Activated T-cell treated with anti-CD3 and anti-CD28 coated beads for 24 hours (primary cell): Measurements from ENCODE around the gene EPHA1.

Source experiments
- DNase-seq: peaks from one replicate; pipeline ENCODE4 v3.0.0-alpha.2; 2020; ENCODE audit warnings: low read depth

Gene EPHA1

DNA sequence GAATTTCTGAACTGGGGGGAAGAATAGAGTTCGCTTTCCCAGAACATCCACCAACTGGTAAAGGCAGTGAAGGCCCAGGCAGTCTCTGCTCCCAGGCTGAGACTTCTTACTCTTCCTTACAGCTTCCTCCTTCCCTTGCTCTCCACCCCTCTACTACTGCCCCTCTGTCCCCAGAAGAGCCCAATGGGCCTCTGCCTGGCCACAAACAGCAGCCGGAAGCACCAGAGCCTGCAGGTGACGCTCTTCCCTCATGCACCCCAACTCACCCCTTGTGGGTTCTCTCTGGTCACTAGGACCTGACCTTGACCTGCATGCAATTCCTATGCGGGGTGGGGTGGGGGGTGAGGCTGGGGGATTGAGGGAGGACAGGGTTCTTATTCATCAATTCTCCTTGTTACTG lies 62.6 kb downstream of the EPHA1 start:
- no peak for DNase-seq

DNA sequence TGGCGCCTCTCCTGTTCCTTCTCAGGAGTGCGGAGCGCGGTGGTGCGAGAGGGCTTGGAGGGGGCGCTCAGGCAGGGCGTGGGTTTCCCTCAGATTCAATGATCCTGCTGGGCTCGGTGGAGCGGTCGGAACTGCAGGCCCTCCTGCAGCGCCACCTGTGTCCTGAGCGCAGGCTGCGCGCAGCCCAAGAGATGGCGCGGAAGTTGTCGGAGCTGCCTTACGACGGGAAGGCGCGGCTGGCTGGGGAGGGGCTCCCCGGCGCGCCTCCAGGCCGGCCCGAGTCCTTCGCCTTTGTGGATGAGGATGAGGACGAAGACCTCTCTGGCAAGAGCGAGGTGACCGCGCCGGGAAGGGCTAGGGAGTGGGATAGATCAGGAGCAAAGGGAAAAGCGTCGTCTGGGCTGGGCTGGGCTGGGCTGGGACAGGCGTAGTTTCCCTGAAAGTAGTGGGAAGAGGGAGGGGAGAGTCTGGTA lies 63.2 kb downstream of the EPHA1 start:
- peak; percentile 59 for DNase-seq

DNA sequence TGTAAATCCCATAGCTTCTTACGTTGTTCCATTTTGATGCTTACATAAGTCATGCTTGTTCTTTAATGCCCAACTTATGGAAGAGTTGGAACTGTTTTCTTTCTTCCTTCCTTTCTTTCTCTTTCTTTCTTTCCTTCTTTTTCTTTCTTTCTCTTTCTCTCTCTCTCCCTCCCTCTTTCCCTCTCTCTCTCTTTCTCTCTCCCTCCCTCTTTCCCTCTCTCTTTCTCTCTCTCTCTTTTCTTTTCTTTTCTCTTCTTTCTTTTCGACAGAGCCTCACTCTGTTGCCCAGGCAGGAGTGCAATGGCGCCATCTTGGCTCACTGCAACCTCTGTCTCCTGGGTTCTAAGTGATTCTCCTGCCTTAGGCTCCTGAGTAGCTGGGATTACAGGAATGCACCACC lies 65.1 kb downstream of the EPHA1 start:
- no peak for DNase-seq

DNA sequence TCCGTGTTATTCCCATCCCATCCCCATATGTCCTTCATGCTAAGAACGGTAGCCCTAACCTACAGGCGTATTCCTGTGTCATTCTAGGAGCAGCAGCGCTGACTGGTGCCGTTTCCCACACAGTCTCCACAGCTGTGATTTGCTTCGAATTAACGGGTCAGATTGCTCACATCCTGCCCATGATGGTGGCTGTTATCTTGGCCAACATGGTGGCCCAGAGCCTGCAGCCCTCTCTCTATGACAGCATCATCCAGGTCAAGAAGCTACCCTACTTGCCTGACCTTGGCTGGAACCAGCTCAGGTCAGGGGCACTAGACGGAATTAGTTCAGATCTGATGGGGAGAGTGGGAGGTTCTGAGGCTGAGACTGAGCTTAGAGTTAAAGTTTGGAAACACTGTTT lies 66.8 kb downstream of the EPHA1 start:
- no peak for DNase-seq
